Esophagus squamous epithelium (tissue), 4 donors: ENCODE data around the gene C12orf43.

Source experiments
- POLR2A ChIP-seq, 4 donors: fragments of 450-650 bp; IDR thresholded peaks; one replicate each; pipeline ENCODE4 v1.6.1; 2017; ENCODE audit warnings: antibody characterized with exemption in 4 of 4, mild to moderate bottlenecking in 4 of 4, moderate library complexity in 3 of 4
- TF ChIP-seq, protein P1 (sequence below), 6 experiments: fragments of 450-650 bp in 4 of 6; fragments of 200-600 bp in 2 of 6; sonication (generic) in 2 of 6; IDR thresholded peaks; one replicate each; pipeline ENCODE4 v1.5.1; 2016 to 2019; ENCODE audit warnings: antibody characterized with exemption in 6 of 6, mild to moderate bottlenecking in 4 of 6, moderate library complexity in 4 of 6

DNA sequence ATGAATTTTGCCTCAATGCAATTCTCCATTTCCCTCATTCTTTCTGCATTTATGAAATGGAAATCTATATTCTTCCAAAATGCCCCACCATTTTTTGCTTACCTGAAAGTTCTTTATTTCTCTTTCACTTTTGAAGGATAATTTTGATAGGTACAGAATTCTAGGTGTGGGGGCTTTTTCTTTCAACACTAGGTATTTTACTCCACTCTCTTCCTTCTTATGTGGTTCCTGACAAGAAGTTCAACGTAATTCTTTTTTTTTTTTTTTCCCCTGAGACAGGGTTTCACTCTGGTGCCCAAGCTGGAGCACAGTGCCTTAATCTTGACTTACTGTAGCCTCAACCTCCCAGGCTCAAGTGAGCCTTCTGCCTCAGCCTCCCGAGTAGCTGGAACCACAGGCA, 49.1 kb upstream of the C12orf43 start:
- no peak for TF ChIP-seq POLR2A (IDR thresholded peaks at IDR 0.05)
- TF ChIP-seq, protein P1, sequence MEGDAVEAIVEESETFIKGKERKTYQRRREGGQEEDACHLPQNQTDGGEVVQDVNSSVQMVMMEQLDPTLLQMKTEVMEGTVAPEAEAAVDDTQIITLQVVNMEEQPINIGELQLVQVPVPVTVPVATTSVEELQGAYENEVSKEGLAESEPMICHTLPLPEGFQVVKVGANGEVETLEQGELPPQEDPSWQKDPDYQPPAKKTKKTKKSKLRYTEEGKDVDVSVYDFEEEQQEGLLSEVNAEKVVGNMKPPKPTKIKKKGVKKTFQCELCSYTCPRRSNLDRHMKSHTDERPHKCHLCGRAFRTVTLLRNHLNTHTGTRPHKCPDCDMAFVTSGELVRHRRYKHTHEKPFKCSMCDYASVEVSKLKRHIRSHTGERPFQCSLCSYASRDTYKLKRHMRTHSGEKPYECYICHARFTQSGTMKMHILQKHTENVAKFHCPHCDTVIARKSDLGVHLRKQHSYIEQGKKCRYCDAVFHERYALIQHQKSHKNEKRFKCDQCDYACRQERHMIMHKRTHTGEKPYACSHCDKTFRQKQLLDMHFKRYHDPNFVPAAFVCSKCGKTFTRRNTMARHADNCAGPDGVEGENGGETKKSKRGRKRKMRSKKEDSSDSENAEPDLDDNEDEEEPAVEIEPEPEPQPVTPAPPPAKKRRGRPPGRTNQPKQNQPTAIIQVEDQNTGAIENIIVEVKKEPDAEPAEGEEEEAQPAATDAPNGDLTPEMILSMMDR (IDR thresholded peaks at IDR 0.05), result no peak
